IMR-90 (cell line): Measurements from ENCODE around the gene PLD1. TPM values are rescaled to one million over a fixed set of nuclear protein-coding genes. Genes with fewer than 3 reads are reported as not detected.

Experiments
- ATAC-seq: fragments of 200-7000 bp; cut with Tn5 transposase; 2 replicates; pipeline ENCODE4 v1.9.1; 2020; ENCODE audit warnings: low read depth, mild to moderate bottlenecking, moderate library complexity
- BruUV-seq: library from RNA; stranded (reverse); fragments of 400-500 nt; replicated peaks from 2 replicates; lab custom pipeline; 2021; lab: Mats Ljungman, UMichigan
- CTCF ChIA-PET: fragments of 300-600 bp; formaldehyde crosslinking; extraction: SDS; loops from one replicate; lab custom pipeline; 2021; ENCODE audit warnings: antibody characterized with exemption; lab: Yijun Ruan, JAX
- POLR2A ChIA-PET: fragments of 300-600 bp; sonication (Branson Sonifier 250); formaldehyde crosslinking; loops from one replicate; lab custom pipeline; 2022; ENCODE audit warnings: antibody characterized with exemption; ENCODE audit not compliant: unreplicated experiment; lab: Charles Lee
- DNase-seq: peaks from one replicate; pipeline ENCODE4 v3.0.0; 2013
- H2AFZ ChIP-seq: replicated peaks from 2 replicates; pipeline ENCODE3; 2013; ENCODE audit warnings: low read length, mild to moderate bottlenecking; ENCODE audit not compliant: poor library complexity
- H2AK5ac ChIP-seq: 2 replicates; pipeline ENCODE4 v1.6.1; 2013; ENCODE audit warnings: low read depth, low read length, inconsistent platforms
- H2AK9ac ChIP-seq: replicated peaks from 2 replicates; pipeline ENCODE3; 2013; ENCODE audit warnings: mild to moderate bottlenecking, low read depth, low read length, moderate library complexity; ENCODE audit not compliant: poor library complexity
- H2BK120ac ChIP-seq: 2 replicates; pipeline ENCODE4 v1.6.1; 2013; ENCODE audit warnings: low read depth, low read length, inconsistent platforms
- H2BK15ac ChIP-seq: 3 replicates; pipeline ENCODE4 v1.6.1; 2013; ENCODE audit warnings: low read depth, low read length, inconsistent platforms
- H2BK20ac ChIP-seq: 2 replicates; pipeline ENCODE4 v1.6.1; 2013; ENCODE audit warnings: low read depth, mild to moderate bottlenecking, inconsistent platforms, low read length, moderate library complexity
- H2BK5ac ChIP-seq: 2 replicates; pipeline ENCODE4 v1.6.1; 2013; ENCODE audit warnings: mild to moderate bottlenecking, low read depth, low read length, inconsistent platforms; ENCODE audit not compliant: poor library complexity, severe bottlenecking
- H3K14ac ChIP-seq: replicated peaks from 2 replicates; pipeline ENCODE4 v1.6.1; 2013; ENCODE audit warnings: low read depth, low read length, inconsistent platforms
- H3K18ac ChIP-seq: 2 replicates; pipeline ENCODE4 v1.6.1; 2013; ENCODE audit warnings: low read depth, low read length, control low read depth
- H3K23ac ChIP-seq: 2 replicates; pipeline ENCODE4 v1.6.1; 2013; ENCODE audit warnings: low read depth, low read length, inconsistent platforms
- H3K27ac ChIP-seq: 2 replicates; pipeline ENCODE4 v1.5.1; 2013; ENCODE audit warnings: mild to moderate bottlenecking, control low read depth, low read length; ENCODE audit not compliant: insufficient read depth
- H3K27me3 ChIP-seq: 2 replicates; pipeline ENCODE4 v1.6.1; 2013; ENCODE audit warnings: low read length; ENCODE audit not compliant: control insufficient read depth, insufficient read depth
- H3K36me3 ChIP-seq: 2 replicates; pipeline ENCODE4 v1.6.1; 2013; ENCODE audit warnings: low read length, mixed read lengths; ENCODE audit not compliant: control insufficient read depth, insufficient read depth
- H3K4ac ChIP-seq: 2 replicates; pipeline ENCODE4 v1.6.1; 2013; ENCODE audit warnings: low read depth, low read length, inconsistent platforms
- H3K4me1 ChIP-seq: 2 replicates; pipeline ENCODE4 v1.6.1; 2013; ENCODE audit warnings: low read length, mixed read lengths; ENCODE audit not compliant: control insufficient read depth, insufficient read depth
- H3K4me2 ChIP-seq: 2 replicates; pipeline ENCODE4 v1.6.1; 2013; ENCODE audit warnings: low read depth, mild to moderate bottlenecking, control low read depth, low read length, moderate library complexity
- H3K4me3 ChIP-seq: 2 replicates; pipeline ENCODE4 v1.5.1; 2013; ENCODE audit warnings: low read depth, mild to moderate bottlenecking, control low read depth, low read length, moderate library complexity; ENCODE audit not compliant: insufficient read depth
- H3K56ac ChIP-seq: 2 replicates; pipeline ENCODE4 v1.6.1; 2013; ENCODE audit warnings: low read length, inconsistent platforms; ENCODE audit not compliant: insufficient read depth; ENCODE audit errors: extremely low read depth
- H3K79me1 ChIP-seq, 2 experiments: 2 replicates each; pipeline ENCODE4 v1.6.1; 2013; ENCODE audit warnings: low read length in 2 of 2, inconsistent platforms in 1 of 2, low read depth in 1 of 2
- H3K9ac ChIP-seq: 2 replicates; pipeline ENCODE4 v1.6.1; 2013; ENCODE audit warnings: low read depth, low read length, control low read depth
- H3K9me1 ChIP-seq: 2 replicates; pipeline ENCODE4 v1.6.1; 2013; ENCODE audit warnings: low read length, inconsistent platforms; ENCODE audit not compliant: insufficient read depth
- H3K9me3 ChIP-seq: 2 replicates; pipeline ENCODE4 v1.6.1; 2013; ENCODE audit warnings: low read length; ENCODE audit not compliant: control insufficient read depth, insufficient read depth
- H4K20me1 ChIP-seq: 2 replicates; pipeline ENCODE4 v1.6.1; 2013; ENCODE audit warnings: low read length, inconsistent platforms; ENCODE audit not compliant: insufficient read depth
- H4K5ac ChIP-seq: 2 replicates; pipeline ENCODE4 v1.6.1; 2013; ENCODE audit warnings: mild to moderate bottlenecking, low read depth, low read length, control low read depth
- H4K8ac ChIP-seq, 2 experiments: 2 replicates each; pipeline ENCODE4 v1.6.1; 2013; ENCODE audit warnings: low read depth in 2 of 2, low read length in 2 of 2, control low read depth in 1 of 2, inconsistent platforms in 1 of 2
- H4K91ac ChIP-seq: 2 replicates; pipeline ENCODE4 v1.6.1; 2013; ENCODE audit warnings: low read depth, low read length, inconsistent platforms; ENCODE audit not compliant: insufficient read depth
- BHLHE40 ChIP-seq: fragments of 150-350 bp; IDR thresholded peaks from 2 replicates; pipeline ENCODE4 v1.6.1; 2016; ENCODE audit warnings: mild to moderate bottlenecking, low read depth, low read length
- CEBPB ChIP-seq: IDR thresholded peaks from 2 replicates; pipeline ENCODE4 v1.6.1; 2012; ENCODE audit warnings: low read depth, low read length, improper control_type of control experiment
- FOS ChIP-seq: fragments of 150-350 bp; IDR thresholded peaks from 2 replicates; pipeline ENCODE4 v1.6.1; 2016; ENCODE audit warnings: low read depth, low read length
- MAZ ChIP-seq: IDR thresholded peaks from 2 replicates; pipeline ENCODE4 v1.6.1; 2012; ENCODE audit warnings: low read depth, mild to moderate bottlenecking, low read length, improper control_type of control experiment, moderate library complexity, borderline replicate concordance
- POLR2A ChIP-seq: IDR thresholded peaks from 2 replicates; pipeline ENCODE4 v1.6.1; 2012; ENCODE audit warnings: mild to moderate bottlenecking, low read depth, low read length
- RCOR1 ChIP-seq: IDR thresholded peaks from 2 replicates; pipeline ENCODE4 v1.6.1; 2012; ENCODE audit warnings: mild to moderate bottlenecking, low read length, improper control_type of control experiment; ENCODE audit not compliant: insufficient replicate concordance
- RFX5 ChIP-seq: IDR thresholded peaks from 2 replicates; pipeline ENCODE4 v1.8.0; 2012; ENCODE audit warnings: low read depth, mild to moderate bottlenecking, low read length, moderate library complexity
- SMC3 ChIP-seq: fragments of 150-350 bp; IDR thresholded peaks from 2 replicates; pipeline ENCODE4 v1.6.1; 2016; ENCODE audit warnings: low read depth, mild to moderate bottlenecking, antibody characterized with exemption, low read length, moderate library complexity
- WGBS, 2 experiments: methylation state at CpG; one replicate each; pipeline versions ENCODE4 v1.1.5 to v1.1.7; 2013; ENCODE audit warnings: missing lambda C conversion rate in 2 of 2; ENCODE audit not compliant: insufficient read length in 1 of 2; ENCODE audit errors: extremely low coverage in 2 of 2; 5-methylcytosine and 5-hydroxymethylcytosine counted together
- dilution Hi-C: fragments of 300-500 bp; cut with HindIII; formaldehyde crosslinking; loops from one replicate; pipeline ENCODE4 v1.14.3; 2018; ENCODE audit warnings: low sequenced_read_pairs; ENCODE audit not compliant: unreplicated experiment
- in situ Hi-C: fragments of 300-500 bp; cut with MboI; formaldehyde crosslinking; loops from 3 replicates; pipeline ENCODE4 v1.14.3; 2019; ENCODE audit warnings: low sequenced_read_pairs, inconsistent platforms, mixed read lengths
- intact Hi-C: fragments of 100-400 bp; cut with micrococcal nuclease; formaldehyde crosslinking; loops from 2 replicates; pipeline ENCODE4 v1.10.0; 2022
- polyA plus RNA-seq, 3 experiments: library from polyadenylated mRNA; depleted of rRNA; stranded (reverse); fragments of >200 nt; gene quantifications; 2 replicates each; pipeline ENCODE4 v1.2.3, GENCODE V29; 2012; ENCODE audit warnings: low replicate concordance in 1 of 3
- total RNA-seq: library from RNA; depleted of rRNA; stranded (reverse); fragments of >200 nt; gene quantifications from 2 replicates; pipeline ENCODE4 v1.2.3, GENCODE V29; 2012
- TF ChIP-seq, protein P1 (sequence below): fragments of 150-350 bp; IDR thresholded peaks from 2 replicates; pipeline ENCODE4 v1.6.1; 2017; ENCODE audit warnings: mild to moderate bottlenecking, antibody characterized with exemption, low read length, low read depth

The PLD1 gene
- total and polyA plus RNA-seq, 2 of the 4 experiments (the other 2 are of a cell fraction), result 3.3 to 9.7 TPM

DNA sequence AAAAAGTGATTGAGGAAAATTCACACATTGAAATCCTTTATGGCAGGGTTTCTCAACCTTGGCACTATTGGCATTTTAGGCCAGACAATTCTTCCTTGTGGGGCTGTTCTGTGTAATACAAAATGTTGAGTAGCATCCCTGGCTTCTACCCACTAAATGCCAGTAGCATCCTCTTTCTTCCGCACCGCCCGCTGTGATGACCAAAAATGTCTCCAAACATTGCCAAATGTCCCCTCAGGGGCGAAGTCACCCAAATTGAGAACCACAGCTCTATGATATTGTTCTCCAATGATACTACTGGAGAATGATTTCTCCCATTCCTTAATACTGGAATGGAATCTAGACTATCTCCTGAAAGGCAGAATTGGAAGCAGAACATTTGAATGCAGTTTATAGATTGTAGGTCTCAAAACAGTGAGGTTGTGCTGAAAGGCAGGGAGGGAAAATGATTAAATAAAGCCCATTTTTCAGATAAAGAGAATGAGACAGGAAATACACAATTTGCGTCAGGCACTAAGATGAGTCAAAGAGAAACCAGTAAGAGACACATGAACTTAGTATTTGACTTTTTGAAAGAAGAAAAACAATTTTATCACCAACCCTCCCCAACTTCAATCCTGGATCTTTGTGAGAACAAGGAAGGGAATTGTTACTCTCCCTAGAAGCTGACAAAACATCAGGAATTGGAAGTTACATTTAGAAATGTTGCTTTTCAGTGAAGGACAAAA, 248.5 kb downstream of the PLD1 start:
- no peak for DNase-seq
- dilution Hi-C loops, result no loop called here

More for the DNA sequence above, 248.5 kb downstream of the PLD1 start:
- H4K8ac ChIP-seq, result no peak overlapping the region
- no peaks in the 10 kb centered on the region for H3K27me3 ChIP-seq
- H3K36me3 ChIP-seq, result no peaks in the 10 kb centered on the region
- H3K9ac ChIP-seq, result no peak overlapping the region
- no peak overlapping the region for H3K4me2 ChIP-seq
- no peak overlapping the region for H3K23ac ChIP-seq
- CTCF ChIA-PET, result no interaction called here
- H3K4me1 ChIP-seq, result peaks cover 3% of the 10 kb centered on the region
- no peaks in the 10 kb centered on the region for H3K9me1 ChIP-seq
- H3K14ac ChIP-seq, result no peak overlapping the region
- no peak overlapping the region for H2BK120ac ChIP-seq
- H2AK9ac ChIP-seq, result no peak overlapping the region
- H2AK5ac ChIP-seq, result no peak overlapping the region
- no peak overlapping the region for H3K56ac ChIP-seq
- in situ Hi-C loops, result loop anchor here (10.0 kb wide), 1 partner anchor 517 kb away; no protein-coding TSS in a partner anchor
- H2AFZ ChIP-seq, result no peak overlapping the region
- BruUV-seq, result no TSS peak
- no peak overlapping the region for H2BK15ac ChIP-seq
- H3K18ac ChIP-seq, result no peak overlapping the region
- no peak overlapping the region for H2BK20ac ChIP-seq
- H4K91ac ChIP-seq, result no peak overlapping the region
- H3K27ac ChIP-seq, result no peak overlapping the region
- no peak overlapping the region for H2BK5ac ChIP-seq
- no peak overlapping the region for H4K5ac ChIP-seq
- intact Hi-C loops, result no loop called here
- ATAC-seq, result no peak
- no peak overlapping the region for H3K4ac ChIP-seq
- TF ChIP-seq RFX5, result no peak
- TF ChIP-seq BHLHE40, result no peak
- no peak for TF ChIP-seq RCOR1
- TF ChIP-seq CEBPB, result no peak
- no peak for TF ChIP-seq POLR2A
- no peak for TF ChIP-seq SMC3
- TF ChIP-seq MAZ, result no peak
- TF ChIP-seq, protein P1, sequence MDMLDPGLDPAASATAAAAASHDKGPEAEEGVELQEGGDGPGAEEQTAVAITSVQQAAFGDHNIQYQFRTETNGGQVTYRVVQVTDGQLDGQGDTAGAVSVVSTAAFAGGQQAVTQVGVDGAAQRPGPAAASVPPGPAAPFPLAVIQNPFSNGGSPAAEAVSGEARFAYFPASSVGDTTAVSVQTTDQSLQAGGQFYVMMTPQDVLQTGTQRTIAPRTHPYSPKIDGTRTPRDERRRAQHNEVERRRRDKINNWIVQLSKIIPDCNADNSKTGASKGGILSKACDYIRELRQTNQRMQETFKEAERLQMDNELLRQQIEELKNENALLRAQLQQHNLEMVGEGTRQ, result no peak
- TF ChIP-seq FOS, result no peak
- WGBS, 2 experiments, result no CpG with 5 or more reads among the region's 5 CpGs
- H3K79me1 ChIP-seq, result no peaks in the 10 kb centered on the region
- H3K4me3 ChIP-seq, result no peak overlapping the region
- H4K20me1 ChIP-seq, result no peaks in the 10 kb centered on the region
- POLR2A ChIA-PET, result no interaction called here
- H3K9me3 ChIP-seq, result no peaks in the 10 kb centered on the region
